IMR-90 (cell line): ENCODE measurements around the gene GNAZ.

Source experiments
- BHLHE40 ChIP-seq: fragments of 150-350 bp; IDR thresholded peaks from 2 replicates; pipeline ENCODE4 v1.6.1; 2016; ENCODE audit warnings: mild to moderate bottlenecking, low read depth, low read length
- CEBPB ChIP-seq: IDR thresholded peaks from 2 replicates; pipeline ENCODE4 v1.6.1; 2012; ENCODE audit warnings: low read depth, low read length, improper control_type of control experiment
- CHD1 ChIP-seq: IDR thresholded peaks from 2 replicates; pipeline ENCODE4 v1.6.1; 2012; ENCODE audit warnings: low read depth, low read length, improper control_type of control experiment
- CTCF ChIP-seq: conservative IDR thresholded peaks from 2 replicates; pipeline ENCODE4 v1.5.1; 2012; ENCODE audit warnings: mild to moderate bottlenecking, low read depth, low read length, improper control_type of control experiment
- FOS ChIP-seq: fragments of 150-350 bp; IDR thresholded peaks from 2 replicates; pipeline ENCODE4 v1.6.1; 2016; ENCODE audit warnings: low read depth, low read length
- POLR2A ChIP-seq: IDR thresholded peaks from 2 replicates; pipeline ENCODE4 v1.6.1; 2012; ENCODE audit warnings: mild to moderate bottlenecking, low read depth, low read length
- RAD21 ChIP-seq: IDR thresholded peaks from 2 replicates; pipeline ENCODE4 v1.6.1; 2012; ENCODE audit warnings: low read length, improper control_type of control experiment
- RCOR1 ChIP-seq: IDR thresholded peaks from 2 replicates; pipeline ENCODE4 v1.6.1; 2012; ENCODE audit warnings: mild to moderate bottlenecking, low read length, improper control_type of control experiment; ENCODE audit not compliant: insufficient replicate concordance
- USF2 ChIP-seq: fragments of 150-350 bp; IDR thresholded peaks from 2 replicates; pipeline ENCODE4 v1.6.1; 2017; ENCODE audit warnings: mild to moderate bottlenecking, antibody characterized with exemption, low read length, low read depth

DNA sequence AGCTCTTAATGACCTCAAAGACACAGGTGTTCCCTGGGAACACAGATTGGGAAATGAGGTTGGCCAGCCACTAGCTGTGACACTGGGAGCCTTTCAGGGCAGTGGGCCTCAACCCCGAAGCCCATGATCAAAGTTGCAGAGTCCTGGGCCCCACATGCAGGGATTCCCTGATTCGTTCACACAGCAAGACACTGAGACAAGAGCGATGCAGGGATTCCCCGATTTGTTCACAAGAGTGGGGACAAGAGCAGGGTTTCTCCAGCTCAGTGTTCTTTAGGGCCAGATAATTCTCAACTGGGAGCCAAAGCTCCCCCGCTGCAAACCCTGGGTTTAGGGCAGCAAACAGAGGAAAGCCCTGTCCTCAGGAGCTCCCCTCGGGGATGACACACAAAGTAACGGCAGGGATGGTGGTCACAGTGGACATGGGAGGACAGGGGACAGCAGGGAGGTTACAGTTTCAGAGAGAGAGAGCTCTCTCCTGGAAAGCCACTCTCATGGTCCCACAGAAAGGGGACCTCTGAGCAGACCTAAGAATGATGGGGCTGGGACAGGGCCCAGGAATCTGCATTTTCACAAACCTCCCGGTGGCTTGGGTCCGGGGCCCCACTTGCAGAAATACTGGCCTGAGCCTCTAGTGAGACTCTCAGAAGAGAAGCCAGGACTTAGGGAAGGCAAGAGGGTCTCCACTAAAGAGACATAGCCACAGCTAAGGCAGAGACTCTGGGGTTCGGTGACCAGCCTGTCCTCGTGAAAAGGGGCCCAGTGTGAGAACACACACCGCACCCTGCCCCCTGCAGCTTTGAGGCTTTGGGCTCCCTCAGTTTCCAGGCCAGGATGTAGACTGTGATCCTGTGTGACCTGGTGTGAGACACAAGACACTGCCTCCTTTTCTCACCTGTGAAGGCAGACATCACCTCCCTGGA, 7.4 kb upstream of the GNAZ start:
- TF ChIP-seq CTCF = no peak
- no peak for TF ChIP-seq BHLHE40
- no peak for TF ChIP-seq CEBPB
- no peak for TF ChIP-seq USF2
- no peak for TF ChIP-seq RCOR1
- TF ChIP-seq RAD21 = no peak
- no peak for TF ChIP-seq POLR2A
- no peak for TF ChIP-seq CHD1
- no peak for TF ChIP-seq FOS
